Measurements from ENCODE around the gene FTO.

DNA sequence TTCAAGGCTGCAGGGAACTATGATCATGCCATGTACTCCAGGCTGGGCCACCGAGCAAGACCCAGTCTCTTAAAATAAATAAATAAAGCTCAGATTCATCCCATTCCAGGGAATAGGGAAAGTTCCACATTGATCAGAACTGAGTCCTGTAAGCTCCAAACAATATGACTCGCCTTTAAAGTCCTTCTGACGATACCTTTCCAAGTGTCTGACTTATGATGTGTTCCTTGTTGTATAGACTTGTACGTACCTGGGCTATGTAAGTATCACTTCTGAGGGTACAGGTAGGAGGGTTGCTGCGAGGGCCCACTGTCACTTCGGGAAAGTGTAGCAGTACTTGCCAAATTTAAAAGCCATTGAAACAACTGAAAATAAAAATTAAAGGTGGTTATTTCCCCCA lies 329.8 kb downstream of the FTO start:
- TF ChIP-seq CTCF (IDR thresholded peaks at IDR 0.05; ENCODE audit: low read length) (no peak), EZH2 (optimal IDR thresholded peaks at IDR 0.05; ENCODE audit: low read depth, low read length) (no peak), EZH2phosphoT487 (IDR thresholded peaks at IDR 0.05; ENCODE audit: low read length) (no peak)
